ENCODE measurements around the gene RGS17.

- no peak for TF ChIP-seq STAT1 (conservative IDR thresholded peaks at IDR 0.05)
- no peak for TF ChIP-seq PML (IDR thresholded peaks at IDR 0.05; ENCODE audit: low read length)
- TF ChIP-seq CBFB (IDR thresholded peaks at IDR 0.05; ENCODE audit: low read depth) = no peak
- TF ChIP-seq BCL11A (IDR thresholded peaks at IDR 0.05; ENCODE audit: low read depth, low read length) = no peak
Observed at GRCh38 chr6:152981989-152982903, 148.8 kb downstream of the RGS17 start.
